GM18907 (cell line): ENCODE measurements around the gene ALX1.

Source experiments
- ATAC-seq: cut with Tn5 transposase; IDR thresholded peaks from one replicate; pipeline ENCODE4 v1.9.1; 2021; ENCODE audit warnings: mild to moderate bottlenecking, moderate library complexity; ENCODE audit not compliant: unreplicated experiment

Gene ALX1

GRCh38 chr12:85280165-85280983 lies at the start of gene ALX1:
ALX1 (plus strand) TSS chr12:85280220; CDS start chr12:85280262, 42 bp downstream.
- peak; percentile 81 for ATAC-seq

- ATAC-seq: no peak
These were observed 42.7 kb upstream of the ALX1 start for GRCh38 chr12:85237327-85237726.

DNA sequence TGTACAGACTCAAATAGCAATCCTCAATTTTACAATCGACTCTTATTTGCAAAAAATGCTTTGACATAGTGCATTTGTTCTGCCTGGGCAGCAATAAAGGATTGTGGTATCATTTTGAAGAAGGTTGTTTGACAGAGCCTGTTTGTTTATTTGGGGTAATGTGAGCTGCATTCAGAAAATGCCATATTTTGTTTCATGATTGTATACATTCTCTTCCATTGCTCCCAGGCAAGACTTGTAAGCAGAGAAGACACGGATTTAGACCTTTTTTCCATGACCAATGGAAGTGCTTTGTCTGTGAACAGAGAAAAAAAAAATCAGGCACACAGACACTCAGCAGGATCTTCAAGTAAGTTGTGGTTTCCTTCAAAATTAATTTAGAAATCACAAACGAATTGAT lies 35.5 kb upstream of the ALX1 start:
- ATAC-seq: no peak

GRCh38 chr12:85253853-85254252 lies 26.2 kb upstream of the ALX1 start:
- ATAC-seq: no peak

DNA sequence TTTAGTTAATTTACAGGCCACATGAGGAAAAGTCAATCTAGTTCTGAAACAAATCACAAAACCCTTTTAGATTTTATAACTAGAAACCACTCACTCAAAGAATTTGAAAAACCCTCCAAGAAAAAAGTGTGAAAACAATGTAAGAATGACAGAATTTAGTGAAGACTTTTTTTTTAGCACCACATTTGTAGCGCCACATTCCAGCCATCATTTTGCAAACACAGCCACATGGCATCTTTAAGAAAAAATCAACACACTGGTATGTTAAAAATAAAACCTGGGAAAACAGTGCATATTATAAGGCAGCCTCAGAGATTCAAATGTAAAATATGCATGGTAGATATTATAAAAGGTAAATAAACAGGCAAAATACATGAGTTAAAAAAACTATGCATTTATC lies 22.3 kb upstream of the ALX1 start:
- no peak for ATAC-seq

DNA sequence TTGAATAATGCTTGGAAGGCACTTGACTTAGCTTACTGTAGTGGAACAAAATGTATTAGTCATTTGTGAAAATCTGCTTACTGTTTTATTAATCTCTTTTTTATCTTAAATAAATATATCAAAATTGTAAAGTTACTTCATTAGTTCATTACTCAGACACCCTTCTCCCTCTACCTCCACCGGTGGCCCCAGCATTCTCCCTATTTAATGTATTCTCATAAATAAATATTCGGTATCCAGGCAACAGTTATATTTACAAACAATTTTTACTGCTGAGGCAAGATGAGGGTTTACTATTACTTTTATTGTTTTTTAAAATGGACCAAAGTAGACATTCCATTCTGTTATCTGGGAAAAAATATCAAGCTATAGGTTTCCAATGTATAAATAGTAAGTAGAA lies 19.6 kb upstream of the ALX1 start:
- ATAC-seq: no peak

GRCh38 chr12:85260896-85261295 lies 19.1 kb upstream of the ALX1 start:
- ATAC-seq: no peak

DNA sequence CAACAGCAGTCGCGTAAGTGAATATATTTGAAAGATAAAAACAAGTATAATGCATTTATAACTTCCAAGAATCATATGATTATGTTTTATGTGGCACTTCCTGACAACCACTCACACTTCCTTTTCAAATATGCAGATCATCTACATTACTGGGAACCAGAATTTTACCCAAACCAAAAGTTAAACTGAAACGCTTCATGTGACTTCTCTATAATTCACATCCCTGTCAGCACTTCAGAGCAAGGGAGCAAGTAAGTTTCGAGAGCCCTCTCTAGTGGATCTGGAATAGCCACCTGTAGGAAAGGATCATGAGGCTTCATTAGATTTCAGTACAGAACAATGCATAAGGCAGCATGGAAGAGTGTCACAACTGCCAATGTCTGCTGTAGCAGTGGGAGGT lies 13.7 kb upstream of the ALX1 start:
- ATAC-seq: no peak

DNA sequence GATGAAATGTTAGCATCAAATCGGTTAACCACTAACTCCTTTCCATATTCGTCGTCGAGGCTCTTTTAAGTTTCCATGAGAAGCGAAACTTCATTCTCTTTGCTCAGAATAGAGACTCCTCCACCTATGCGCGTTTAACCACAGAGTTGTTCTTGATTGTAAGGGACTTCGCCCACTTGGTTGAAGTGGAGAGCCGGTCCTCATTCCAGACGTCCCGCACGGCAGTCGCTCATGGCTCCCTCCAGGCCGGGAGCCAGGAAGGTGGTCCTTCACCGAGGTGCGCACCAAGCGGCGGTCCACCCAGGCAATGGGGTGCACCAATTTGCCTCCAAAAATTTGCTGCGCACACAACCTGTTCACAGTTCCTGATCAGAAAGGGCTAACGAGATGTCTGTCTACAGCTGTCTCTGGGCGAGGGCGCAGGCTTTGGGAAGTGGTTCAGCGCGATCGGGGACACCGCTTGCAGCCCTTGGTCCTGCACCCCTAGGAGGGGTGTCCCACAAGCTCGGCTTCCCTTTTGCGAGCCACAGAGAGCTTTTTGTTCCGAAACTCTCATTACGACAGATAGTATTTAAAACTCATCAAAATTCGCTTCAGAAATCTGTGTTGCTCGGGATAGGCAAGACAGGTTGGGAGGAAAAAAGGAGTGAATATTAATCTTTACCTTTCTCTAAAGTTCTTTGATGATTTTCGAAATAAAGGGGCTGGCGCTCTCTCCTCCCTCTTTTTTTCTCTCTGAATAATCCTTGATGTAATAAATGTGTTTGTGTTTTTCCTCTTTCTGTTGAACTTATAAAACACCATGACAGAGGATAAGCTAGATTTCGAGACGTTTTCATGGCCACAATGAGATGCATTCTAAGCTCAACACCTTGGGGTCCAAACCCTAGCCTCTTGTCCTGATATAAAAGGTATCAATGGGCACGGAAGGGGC lies 6.4 kb upstream of the ALX1 start:
- ATAC-seq: no peak

DNA sequence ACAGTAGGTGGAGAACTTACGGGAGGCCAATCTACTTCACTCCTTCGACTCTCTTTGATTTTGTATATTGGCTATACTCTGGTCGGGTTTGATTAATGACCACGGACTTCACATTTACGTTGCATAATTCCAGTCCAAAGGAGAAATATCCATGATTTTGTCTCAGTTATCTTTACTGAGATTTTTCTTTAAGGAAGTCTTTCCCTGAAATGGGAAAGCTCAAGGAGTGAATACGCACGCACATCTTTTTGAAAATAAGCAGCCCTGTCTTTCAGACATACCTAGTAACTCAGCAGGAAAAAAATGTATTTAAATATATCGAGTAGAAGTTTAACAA lies 5.7 kb upstream of the ALX1 start:
- no peak for ATAC-seq

DNA sequence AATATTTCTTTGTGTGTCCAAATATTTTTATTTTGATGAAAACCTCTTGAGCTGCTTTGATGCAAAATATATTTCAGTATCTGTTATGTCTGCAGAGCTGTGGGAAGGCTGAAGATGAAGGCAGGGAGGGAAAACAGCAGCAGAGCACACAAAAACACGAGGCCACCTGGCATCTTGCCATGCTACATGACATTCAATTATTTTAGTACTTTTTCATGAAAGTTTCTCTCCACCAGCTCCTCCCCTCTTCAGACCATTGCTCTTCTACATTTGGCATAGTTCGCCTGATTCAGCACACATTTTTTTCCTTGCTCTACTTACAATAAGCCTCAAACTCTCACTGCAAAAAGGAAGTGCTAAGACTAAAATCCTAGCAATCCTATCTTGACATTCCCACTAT lies 4.6 kb upstream of the ALX1 start:
- no peak for ATAC-seq

DNA sequence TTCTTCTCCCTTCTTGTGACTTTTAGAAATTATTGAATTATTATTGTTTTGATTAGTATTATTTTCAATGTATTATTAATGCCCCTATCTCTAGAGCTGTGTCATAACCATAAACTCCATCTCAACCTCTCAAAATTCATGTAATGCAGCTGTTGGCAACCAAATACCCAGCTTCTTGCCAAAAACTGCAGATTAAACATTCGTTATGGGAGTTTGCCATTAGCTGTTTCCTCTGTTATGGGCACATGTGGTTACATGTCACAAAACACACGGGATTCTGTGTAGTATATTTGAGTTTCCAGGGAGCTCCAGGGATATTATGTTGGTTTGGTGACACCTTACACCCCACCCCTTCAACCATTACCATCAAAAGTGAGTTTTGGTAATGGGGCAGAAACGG lies 2.8 kb upstream of the ALX1 start:
- no peak for ATAC-seq

GRCh38 chr12:85277900-85278597 lies 2.0 kb upstream of the ALX1 start:
- ATAC-seq: no peak

DNA sequence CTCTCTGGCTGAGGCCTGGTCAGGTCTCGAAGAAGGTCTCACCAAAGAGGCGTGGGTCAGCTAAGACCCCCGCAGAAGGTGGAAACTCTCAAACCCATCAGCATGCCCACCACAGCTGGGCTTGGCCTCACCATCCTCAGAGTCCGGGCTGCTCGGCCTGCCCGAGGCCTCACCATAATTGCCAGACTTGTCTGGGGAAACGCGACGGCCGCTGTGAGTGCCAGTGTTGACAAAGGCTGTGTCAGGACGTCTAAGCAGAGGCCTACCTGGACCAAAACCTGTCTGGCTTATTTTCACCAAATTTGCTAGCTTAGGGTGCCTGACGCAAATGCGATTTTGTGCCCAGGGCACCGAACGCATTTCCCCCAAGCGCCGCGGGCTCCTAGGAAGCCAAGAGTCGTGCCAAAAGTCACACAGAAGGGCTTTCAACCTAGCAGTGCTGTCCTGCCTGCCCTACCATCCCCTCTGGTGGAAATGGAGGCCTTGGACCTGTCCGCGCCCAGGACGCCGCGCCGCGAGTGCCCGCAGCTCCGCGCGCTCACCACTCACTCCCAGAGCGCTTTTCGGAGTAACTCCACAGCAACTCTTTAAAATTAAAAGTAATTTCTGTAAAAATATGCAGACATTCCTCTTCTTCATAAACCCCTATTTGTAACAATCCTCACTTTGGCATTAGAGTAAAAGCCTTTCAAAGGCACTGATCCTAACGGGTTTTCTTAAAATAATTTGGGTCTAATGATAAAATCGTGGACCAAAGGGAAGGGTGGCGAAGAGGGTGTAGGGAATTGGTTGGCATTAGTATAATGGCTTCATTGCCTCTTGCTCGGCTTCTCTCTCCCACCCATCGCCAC lies 1.2 kb upstream of the ALX1 start:
- ATAC-seq: no peak

- ATAC-seq: no peak
These were observed 413 bp upstream of the ALX1 start for GRCh38 chr12:85279449-85280164.

DNA sequence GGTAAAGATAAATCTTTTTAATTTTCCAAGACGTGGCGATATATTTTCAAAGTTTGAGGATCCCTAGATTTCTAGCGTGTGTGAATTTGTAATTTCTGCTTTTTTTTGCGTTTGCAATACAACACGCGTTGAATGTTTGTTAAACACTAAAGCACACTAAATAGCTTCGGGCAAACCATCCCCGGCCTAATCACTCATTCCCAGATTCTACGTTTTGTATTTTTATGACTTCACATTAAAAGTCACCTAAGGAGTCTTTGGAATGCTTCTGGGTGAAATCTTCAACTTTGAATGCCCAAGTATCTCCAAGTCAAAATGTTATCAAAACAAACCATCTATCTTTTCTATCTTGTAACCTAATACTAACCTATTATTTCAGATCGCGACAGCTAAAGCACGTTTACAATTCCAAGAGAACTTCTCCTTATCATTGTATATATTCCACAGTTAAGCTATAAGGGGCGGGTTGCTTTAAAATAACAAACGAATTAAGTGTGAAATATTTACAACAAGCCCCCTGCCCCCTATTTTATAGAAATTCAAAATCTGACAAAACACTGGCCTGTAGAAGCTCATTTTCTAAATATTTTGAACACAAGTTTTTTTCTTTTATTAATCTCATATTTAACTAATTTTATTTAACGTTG lies 1.1 kb downstream of the ALX1 start:
- no peak for ATAC-seq

- ATAC-seq: no peak
These were observed 1.8 kb downstream of the ALX1 start for GRCh38 chr12:85281636-85282312.

- ATAC-seq: no peak
These were observed 3.5 kb downstream of the ALX1 start for GRCh38 chr12:85283560-85283959.

- ATAC-seq: no peak
These were observed 16.3 kb downstream of the ALX1 start for GRCh38 chr12:85296362-85296761.
